ENCODE data around the gene PLCB1. TPM values are rescaled to one million over a fixed set of nuclear protein-coding genes. Genes with fewer than 3 reads are reported as not detected.

PLCB1 gene
- total and polyA plus RNA-seq, 8 donors, result 8.8 to 27.7 (median 19.2) TPM

GRCh38 chr20:8219403-8219802 is 87.3 kb downstream of the PLCB1 start:
- DNase-seq (no peak), ATAC-seq (no peak)
- no peak for TF ChIP-seq CTCF (IDR thresholded peaks at IDR 0.05)
- Histone ChIP-seq H3K27ac (no peak overlapping the region), H3K36me3 (no peaks in the 10 kb centered on the region), H3K9me3 (no peaks in the 10 kb centered on the region), H3K4me3 (no peak overlapping the region), H3K27me3 (no peaks in the 10 kb centered on the region), H3K4me1 (peaks cover 0 to 1% of the 10 kb centered on the region in 2 donors)
- intact Hi-C loops (cut with DNase I), result no loop called here

- TF ChIP-seq CTCF (IDR thresholded peaks at IDR 0.05), result no peak
- intact Hi-C loops (cut with DNase I), result no loop called here
- Histone ChIP-seq H3K27ac (no peak overlapping the region), H3K27me3 (no peaks in the 10 kb centered on the region), H3K36me3 (no peaks in the 10 kb centered on the region), H3K9me3 (no peaks in the 10 kb centered on the region), H3K4me3 (no peak overlapping the region), H3K4me1 (no peaks in the 10 kb centered on the region)
- no peak for ATAC-seq
- no peak for DNase-seq
Observed at GRCh38 chr20:8220716-8221115, 88.7 kb downstream of the PLCB1 start.

- TF ChIP-seq CTCF (IDR thresholded peaks at IDR 0.05), result no peak
Observed at GRCh38 chr20:8221887-8222419, 89.9 kb downstream of the PLCB1 start.

GRCh38 chr20:8223091-8223870 is 91.2 kb downstream of the PLCB1 start:
- DNase-seq (no peak), ATAC-seq (no peak)
- no peak overlapping the region for H3K4me3 ChIP-seq
- intact Hi-C loops (cut with DNase I), result no loop called here
- no peaks in the 10 kb centered on the region for H3K4me1 ChIP-seq
- H3K36me3 ChIP-seq, result no peaks in the 10 kb centered on the region
- H3K27me3 ChIP-seq, result no peaks in the 10 kb centered on the region
- no peaks in the 10 kb centered on the region for H3K9me3 ChIP-seq
- no peak overlapping the region for H3K27ac ChIP-seq
- no peak for TF ChIP-seq CTCF (IDR thresholded peaks at IDR 0.05)

More at GRCh38 chr20:8221887-8222419, 89.9 kb downstream of the PLCB1 start:
- intact Hi-C loops (cut with DNase I), result no loop called here
- no peaks in the 10 kb centered on the region for H3K27me3 ChIP-seq
- DNase-seq, result no peak
- no peaks in the 10 kb centered on the region for H3K9me3 ChIP-seq
- no peaks in the 10 kb centered on the region for H3K36me3 ChIP-seq
- no peaks in the 10 kb centered on the region for H3K4me1 ChIP-seq
- no peak overlapping the region for H3K4me3 ChIP-seq
- H3K27ac ChIP-seq, result no peak overlapping the region
- ATAC-seq, result no peak

- no peak for DNase-seq
- no peaks in the 10 kb centered on the region for H3K4me1 ChIP-seq
- ATAC-seq, result no peak
- no peak overlapping the region for H3K27ac ChIP-seq
- no peaks in the 10 kb centered on the region for H3K27me3 ChIP-seq
- H3K4me3 ChIP-seq, result no peak overlapping the region
- no peaks in the 10 kb centered on the region for H3K36me3 ChIP-seq
- no peak for TF ChIP-seq CTCF (IDR thresholded peaks at IDR 0.05)
- intact Hi-C loops (cut with DNase I), result no loop called here
- H3K9me3 ChIP-seq, result no peaks in the 10 kb centered on the region
Observed at GRCh38 chr20:8225658-8226057, 93.6 kb downstream of the PLCB1 start.
